GM23338 (cell line): ENCODE data around the gene INPP5A. TPM values are rescaled to one million over a fixed set of nuclear protein-coding genes. Genes with fewer than 3 reads are reported as not detected.

Experiments used
- ATAC-seq: fragments of 200-7000 bp; cut with Tn5 transposase; 3 replicates; pipeline ENCODE4 v1.9.1; 2020
- DNase-seq: peaks from one replicate; pipeline ENCODE4 v3.0.0-alpha.2; 2015; ENCODE audit warnings: low spot score
- H2AFZ ChIP-seq: fragments of 200-600 bp; sonication (generic); 2 replicates; pipeline ENCODE4 v1.8.0; 2016; ENCODE audit warnings: antibody characterized with exemption, mild to moderate bottlenecking, moderate library complexity
- H3F3A ChIP-seq: fragments of 200-600 bp; sonication (generic); replicated peaks from 2 replicates; pipeline ENCODE4 v1.8.0; 2017; ENCODE audit warnings: antibody characterized with exemption, mixed run types, low read depth
- H3K27ac ChIP-seq: fragments of 200-600 bp; sonication (generic); 2 replicates; pipeline ENCODE4 v1.6.1; 2016; ENCODE audit warnings: low read depth
- H3K27me3 ChIP-seq: fragments of 200-600 bp; sonication (generic); 2 replicates; pipeline ENCODE4 v1.8.0; 2016; ENCODE audit warnings: mild to moderate bottlenecking, mixed run types, moderate library complexity; ENCODE audit not compliant: insufficient read depth
- H3K36me3 ChIP-seq: fragments of 200-600 bp; sonication (generic); 2 replicates; pipeline ENCODE4 v1.8.0; 2016; ENCODE audit warnings: mild to moderate bottlenecking; ENCODE audit not compliant: insufficient read depth
- H3K4me1 ChIP-seq: fragments of 200-600 bp; sonication (generic); 2 replicates; pipeline ENCODE4 v1.8.0; 2016; ENCODE audit warnings: mild to moderate bottlenecking, moderate library complexity; ENCODE audit not compliant: insufficient read depth
- H3K4me2 ChIP-seq: fragments of 200-600 bp; sonication (generic); 2 replicates; pipeline ENCODE4 v1.7.1; 2017; ENCODE audit warnings: mixed run types
- H3K4me3 ChIP-seq: fragments of 200-600 bp; sonication (generic); 2 replicates; pipeline ENCODE4 v1.6.1; 2016; ENCODE audit warnings: mixed run types
- H3K79me2 ChIP-seq: fragments of 200-600 bp; sonication (generic); replicated peaks from 2 replicates; pipeline ENCODE4 v1.8.0; 2017; ENCODE audit warnings: mild to moderate bottlenecking; ENCODE audit not compliant: insufficient read depth
- H3K9me2 ChIP-seq: fragments of 200-600 bp; sonication (generic); 2 replicates; pipeline ENCODE4 v1.8.0; 2017; ENCODE audit not compliant: insufficient read depth
- H4K20me1 ChIP-seq: fragments of 200-600 bp; sonication (generic); replicated peaks from 2 replicates; pipeline ENCODE4 v1.8.0; 2017; ENCODE audit warnings: mild to moderate bottlenecking; ENCODE audit not compliant: insufficient read depth
- H3K27ac Mint-ChIP-seq: 2 replicates; pipeline ENCODE4 v1.8.0; 2020; ENCODE audit warnings: inconsistent platforms, mild to moderate bottlenecking, moderate library complexity, mixed read lengths
- H3K27me3 Mint-ChIP-seq: 3 replicates; pipeline ENCODE4 v1.8.0; 2022; ENCODE audit warnings: low read depth, mild to moderate bottlenecking, moderate library complexity, mixed read lengths, inconsistent platforms; ENCODE audit not compliant: insufficient read depth, poor library complexity
- H3K36me3 Mint-ChIP-seq: 3 replicates; pipeline ENCODE4 v1.8.0; 2021; ENCODE audit warnings: low read depth, mild to moderate bottlenecking, inconsistent platforms, moderate library complexity, mixed read lengths
- H3K4me1 Mint-ChIP-seq: 3 replicates; pipeline ENCODE4 v1.8.0; 2020; ENCODE audit warnings: mild to moderate bottlenecking, inconsistent platforms, mixed read lengths
- H3K4me3 Mint-ChIP-seq: 3 replicates; pipeline ENCODE4 v1.8.0; 2021; ENCODE audit warnings: moderate library complexity, mild to moderate bottlenecking, inconsistent platforms, mixed read lengths
- H3K9me3 Mint-ChIP-seq: 3 replicates; pipeline ENCODE4 v1.8.0; 2020; ENCODE audit warnings: moderate library complexity, mild to moderate bottlenecking, inconsistent platforms, mixed read lengths
- CREB1 ChIP-seq: fragments of 250-450 bp; sonication (Bioruptor Pico); IDR thresholded peaks from 2 replicates; pipeline ENCODE4 v1.5.0; 2020; ENCODE audit warnings: low read depth, mild to moderate bottlenecking, moderate library complexity
- CTCF ChIP-seq, 2 experiments: fragments of 200-600 bp in 1 of 2; sonication (generic) in 1 of 2; conservative IDR thresholded peaks; 2 replicates each; pipeline versions ENCODE4 v1.5.1 to v1.6.1; 2016 to 2017; ENCODE audit warnings: antibody characterized with exemption in 2 of 2, low read depth in 2 of 2, mild to moderate bottlenecking in 2 of 2, moderate library complexity in 1 of 2
- EZH2 ChIP-seq: fragments of 200-600 bp; sonication (generic); IDR thresholded peaks from one replicate; pipeline ENCODE4 v1.8.0; 2017; ENCODE audit warnings: antibody characterized with exemption, mild to moderate bottlenecking, low read depth; ENCODE audit not compliant: unreplicated experiment
- EZH2phosphoT487 ChIP-seq: fragments of 200-600 bp; sonication (generic); IDR thresholded peaks from one replicate; pipeline ENCODE4 v1.8.1; 2018; ENCODE audit warnings: antibody characterized with exemption; ENCODE audit not compliant: unreplicated experiment
- JUNB ChIP-seq: IDR thresholded peaks from one replicate; pipeline ENCODE4 v1.6.1; 2016; ENCODE audit warnings: antibody characterized with exemption; ENCODE audit not compliant: unreplicated experiment
- NANOG ChIP-seq: IDR thresholded peaks from 2 replicates; pipeline ENCODE4 v1.6.1; 2016; ENCODE audit warnings: antibody characterized with exemption, borderline replicate concordance
- POLR2AphosphoS5 ChIP-seq: IDR thresholded peaks from 2 replicates; pipeline ENCODE4 v1.6.1; 2016; ENCODE audit warnings: antibody characterized with exemption, low read depth
- REST ChIP-seq: IDR thresholded peaks from one replicate; pipeline ENCODE4 v1.6.1; 2018; ENCODE audit warnings: antibody characterized with exemption; ENCODE audit not compliant: unreplicated experiment
- STAT1 ChIP-seq: IDR thresholded peaks from one replicate; pipeline ENCODE4 v1.6.1; 2016; ENCODE audit warnings: antibody characterized with exemption; ENCODE audit not compliant: unreplicated experiment
- ZNF114 ChIP-seq: fragments of 250-450 bp; sonication (Bioruptor Pico); IDR thresholded peaks from 2 replicates; pipeline ENCODE4 v1.5.0; 2020; ENCODE audit warnings: mild to moderate bottlenecking, moderate library complexity
- ZNF331 ChIP-seq: fragments of 250-450 bp; sonication (Bioruptor Pico); IDR thresholded peaks from 2 replicates; pipeline ENCODE4 v1.5.0; 2020; ENCODE audit warnings: low read depth, mild to moderate bottlenecking, moderate library complexity
- ZNF462 ChIP-seq: fragments of 250-450 bp; sonication (Bioruptor Pico); IDR thresholded peaks from 2 replicates; pipeline ENCODE4 v1.5.0; 2020; ENCODE audit warnings: mild to moderate bottlenecking, moderate library complexity
- polyA plus RNA-seq: library from polyadenylated mRNA; unstranded; fragments of >200 nt; fragmentation: Nextera tagmentation; extraction: Ambion mirVana; gene quantifications from 2 replicates; pipeline ENCODE4 v1.2.1, GENCODE V29; 2016
- total RNA-seq: library from RNA; depleted of rRNA; stranded (reverse); fragments of >200 nt; shearing (Covaris generic); gene quantifications from 2 replicates; pipeline ENCODE4 v1.2.3, GENCODE V29; 2014
- TF ChIP-seq, protein P1 (sequence below): IDR thresholded peaks from 2 replicates; pipeline ENCODE4 v1.6.1; 2016; ENCODE audit warnings: antibody characterized with exemption

The INPP5A gene
- total and polyA plus RNA-seq, 2 experiments from 2014 or later: 5.9 to 40.6 TPM

GRCh38 chr10:132781556-132781955 lies 244.0 kb downstream of the INPP5A start:
- Histone ChIP-seq H3K27ac (no peak overlapping the region), H3K79me2 (no peaks in the 10 kb centered on the region), H3K36me3 (no peaks in the 10 kb centered on the region), H2AFZ (no peak overlapping the region), H3K4me3 (no peak overlapping the region), H3K9me2 (no peaks in the 10 kb centered on the region), H3K27me3 (peaks cover 50% of the 10 kb centered on the region), H3F3A (no peaks in the 10 kb centered on the region), H4K20me1 (peaks cover 12% of the 10 kb centered on the region), H3K4me1 (peaks cover 7% of the 10 kb centered on the region), H3K4me2 (no peak overlapping the region)
- Mint-ChIP-seq H3K4me1 (peaks cover 14% of the 10 kb centered on the region), H3K27me3 (peaks cover 51% of the 10 kb centered on the region), H3K27ac (no peak overlapping the region), H3K4me3 (no peak overlapping the region), H3K36me3 (peaks cover 3% of the 10 kb centered on the region; the same call in 2 of the 3 replicates), H3K9me3 (no peaks in the 10 kb centered on the region)
- ATAC-seq: no peak
- TF ChIP-seq, protein P1, sequence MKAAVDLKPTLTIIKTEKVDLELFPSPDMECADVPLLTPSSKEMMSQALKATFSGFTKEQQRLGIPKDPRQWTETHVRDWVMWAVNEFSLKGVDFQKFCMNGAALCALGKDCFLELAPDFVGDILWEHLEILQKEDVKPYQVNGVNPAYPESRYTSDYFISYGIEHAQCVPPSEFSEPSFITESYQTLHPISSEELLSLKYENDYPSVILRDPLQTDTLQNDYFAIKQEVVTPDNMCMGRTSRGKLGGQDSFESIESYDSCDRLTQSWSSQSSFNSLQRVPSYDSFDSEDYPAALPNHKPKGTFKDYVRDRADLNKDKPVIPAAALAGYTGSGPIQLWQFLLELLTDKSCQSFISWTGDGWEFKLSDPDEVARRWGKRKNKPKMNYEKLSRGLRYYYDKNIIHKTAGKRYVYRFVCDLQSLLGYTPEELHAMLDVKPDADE: no peak
- TF ChIP-seq ZNF331 (CRISPR knock-in tag) (no peak), POLR2AphosphoS5 (no peak), CTCF (conservative IDR thresholded peaks at IDR 0.05; ENCODE audit: low read depth in 2 of 2) (no peak), NANOG (no peak), EZH2 (no peak), EZH2phosphoT487 (no peak), CREB1 (CRISPR knock-in tag) (no peak), STAT1 (no peak), ZNF114 (CRISPR knock-in tag) (no peak), JUNB (no peak), ZNF462 (CRISPR knock-in tag) (no peak), REST (no peak)
- no peak for DNase-seq
